GM19025 (cell line): ENCODE results near the gene MAS1.
"Not testable (repeated sequence)": the region's sequence is repeated elsewhere in the genome, so short reads cannot be mapped to it uniquely, and the experiment has no call there.

Experiments used
- ATAC-seq: cut with Tn5 transposase; IDR thresholded peaks from one replicate; pipeline ENCODE4 v1.9.1; 2021; ENCODE audit warnings: mild to moderate bottlenecking, low read depth, moderate library complexity; ENCODE audit not compliant: unreplicated experiment

MAS1 gene

DNA sequence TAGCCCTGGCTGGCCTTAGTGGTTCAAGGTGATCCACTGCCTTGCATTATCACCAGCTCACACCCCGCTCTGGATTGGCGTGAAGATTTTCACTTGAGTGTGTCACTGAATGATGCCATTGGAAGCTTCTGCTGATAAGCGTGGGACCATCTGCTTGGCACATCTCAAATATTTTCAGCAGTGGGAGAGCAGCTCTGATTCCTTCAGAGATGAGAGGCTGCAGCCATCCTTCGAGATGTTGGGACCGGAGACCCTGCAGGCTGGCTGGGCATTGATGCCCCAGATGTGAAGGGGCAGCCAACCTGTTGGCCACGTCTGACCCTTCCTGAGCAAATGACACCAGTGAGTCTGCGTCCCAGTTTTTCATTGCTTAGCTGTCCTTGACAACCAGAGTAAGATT is at the start of gene MAS1:
MAS1 (plus strand) TSS at position 197 of the 400 bp plus-strand sequence. CDS start 15,968 bp downstream, outside the sequence.
- ATAC-seq, result no peak

DNA sequence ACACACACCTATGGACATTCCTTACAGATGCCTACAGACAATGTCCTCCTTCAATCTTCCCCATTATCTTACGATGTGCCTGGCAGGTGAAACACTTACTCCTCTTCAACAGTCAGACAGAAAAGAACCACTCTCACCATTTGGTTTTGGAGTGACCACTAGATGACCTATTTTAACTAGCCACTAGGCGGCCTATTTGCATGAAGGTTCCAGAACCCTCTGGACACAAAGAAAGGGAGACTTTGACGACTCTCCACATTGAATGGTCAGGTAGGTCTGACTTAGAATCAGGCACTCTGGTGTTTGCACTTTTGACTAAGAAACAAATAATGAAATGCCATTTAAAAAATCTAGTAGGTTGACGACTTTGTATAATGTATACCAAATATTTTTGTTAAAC is 48.8 kb upstream of the MAS1 start:
- ATAC-seq, result no peak

DNA sequence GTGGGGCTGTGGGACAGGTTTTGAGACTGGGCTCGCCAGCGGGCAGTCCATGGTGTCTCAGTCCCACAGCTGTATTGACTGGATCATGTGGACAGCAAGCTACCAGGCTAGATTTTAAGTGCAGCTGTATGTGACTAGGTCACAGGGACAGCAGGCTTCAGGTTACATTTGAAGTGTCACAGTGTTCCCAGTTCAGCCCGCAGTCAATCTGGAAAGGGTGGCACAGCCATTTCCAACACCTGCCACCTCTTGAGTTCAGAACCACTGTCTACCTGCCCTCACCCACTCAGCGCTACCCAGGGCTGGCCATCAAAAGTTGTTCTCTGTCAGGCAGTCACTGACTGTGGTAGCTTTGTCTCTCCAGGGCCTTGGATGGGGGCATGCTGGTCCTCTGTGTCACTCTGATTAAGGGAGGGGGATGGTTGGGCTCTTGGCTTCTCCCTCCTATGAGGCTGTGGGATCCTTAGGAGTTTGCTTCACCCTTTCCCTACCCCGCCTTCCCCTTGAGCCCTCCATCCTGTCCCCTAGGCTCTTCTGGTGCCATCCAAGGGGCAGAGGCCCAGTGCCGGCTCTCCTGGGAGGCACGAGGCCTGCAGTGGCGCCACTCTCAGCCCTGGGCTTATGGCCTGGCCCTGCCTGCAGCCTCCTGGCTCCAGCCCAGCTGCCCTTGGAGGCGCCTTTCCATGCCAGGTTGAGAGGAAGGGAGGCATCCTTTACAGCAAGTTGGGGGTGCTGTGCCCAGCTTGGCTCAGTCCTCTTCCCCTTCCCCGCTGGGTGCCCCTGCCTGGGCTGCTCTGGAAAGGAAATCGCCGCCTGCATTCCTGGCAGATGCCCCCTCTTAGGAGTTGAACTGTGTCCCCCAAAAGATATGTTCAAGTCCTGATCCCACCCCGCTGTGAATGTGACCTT is 45.8 kb upstream of the MAS1 start:
- ATAC-seq, result no peak

DNA sequence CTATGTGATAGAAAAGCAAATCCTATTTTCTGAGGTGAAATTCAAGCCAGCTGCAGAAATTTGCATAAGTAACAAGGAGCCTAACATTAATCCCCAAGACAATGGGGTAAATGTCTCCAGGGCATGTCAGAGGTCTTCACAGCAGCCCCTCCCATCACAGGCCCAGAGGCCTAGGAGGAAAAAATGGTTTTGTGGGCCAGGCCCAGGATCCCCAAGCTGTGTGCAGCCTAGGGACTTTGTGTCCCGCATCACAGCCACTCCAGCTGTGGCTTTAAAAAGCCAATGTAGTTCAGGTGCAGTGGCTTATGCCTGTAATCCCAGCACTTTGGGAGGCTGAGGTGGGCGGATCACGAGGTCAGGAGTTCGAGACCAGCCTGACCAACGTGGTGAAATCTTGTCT is 42.2 kb upstream of the MAS1 start:
- ATAC-seq, result not testable (repeated sequence)

DNA sequence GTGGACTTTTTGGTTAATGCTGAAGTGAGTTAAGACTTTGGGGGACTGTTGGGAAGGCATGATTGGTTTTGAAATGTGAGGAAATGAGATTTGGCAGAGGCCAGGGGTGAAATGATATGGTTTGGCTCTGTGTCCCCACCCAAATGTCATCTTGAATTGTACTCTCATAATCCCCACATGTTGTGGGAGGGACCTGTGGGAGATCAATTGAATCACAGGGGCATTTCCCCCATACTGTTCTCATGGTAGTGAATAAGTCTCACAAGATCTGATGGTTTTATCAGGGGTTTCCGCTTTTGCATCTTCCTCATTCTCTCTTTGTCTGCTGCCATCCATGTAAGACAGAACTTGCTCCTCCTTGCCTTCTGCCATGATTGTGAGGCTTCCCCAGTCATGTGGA is 40.9 kb upstream of the MAS1 start:
- ATAC-seq, result not testable (repeated sequence)

DNA sequence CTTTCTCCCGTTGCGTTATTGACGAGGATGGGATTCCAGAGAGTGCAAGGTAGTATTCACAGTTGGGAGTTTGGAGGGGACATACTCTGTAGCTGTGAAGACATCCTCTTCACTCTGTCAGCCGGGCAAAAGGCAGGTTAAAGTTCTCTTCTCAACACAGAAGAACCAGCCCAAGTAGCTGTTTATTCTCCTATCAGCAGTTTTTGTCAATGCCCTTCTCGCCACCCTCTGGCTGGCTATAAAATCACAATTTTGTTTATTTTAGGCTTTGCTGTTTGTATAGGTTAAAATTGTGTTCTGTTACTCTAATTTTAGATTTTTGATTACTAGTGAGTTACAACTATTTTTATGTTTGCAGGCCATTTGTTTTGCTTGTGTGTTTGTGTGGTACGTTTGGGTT is 37.9 kb upstream of the MAS1 start:
- ATAC-seq, result no peak

DNA sequence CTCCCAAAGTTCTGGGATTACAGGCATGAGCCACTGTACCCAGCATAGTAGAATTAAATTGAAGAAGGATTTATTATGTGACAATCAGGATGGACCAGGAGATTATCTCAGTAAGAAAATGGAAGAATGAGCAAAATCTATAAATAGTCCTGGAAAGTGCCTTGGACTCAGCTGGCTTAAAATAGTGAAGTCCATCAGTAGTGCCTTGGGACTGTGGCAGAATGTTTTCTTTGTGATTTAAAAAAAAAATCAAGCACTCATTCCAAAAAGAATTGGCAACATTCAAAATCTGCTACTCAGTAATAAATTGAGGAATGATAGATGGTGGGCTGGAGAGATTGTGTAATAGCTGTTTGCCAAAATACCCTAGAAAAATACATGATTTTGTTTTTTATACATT is 37.0 kb upstream of the MAS1 start:
- ATAC-seq, result no peak

DNA sequence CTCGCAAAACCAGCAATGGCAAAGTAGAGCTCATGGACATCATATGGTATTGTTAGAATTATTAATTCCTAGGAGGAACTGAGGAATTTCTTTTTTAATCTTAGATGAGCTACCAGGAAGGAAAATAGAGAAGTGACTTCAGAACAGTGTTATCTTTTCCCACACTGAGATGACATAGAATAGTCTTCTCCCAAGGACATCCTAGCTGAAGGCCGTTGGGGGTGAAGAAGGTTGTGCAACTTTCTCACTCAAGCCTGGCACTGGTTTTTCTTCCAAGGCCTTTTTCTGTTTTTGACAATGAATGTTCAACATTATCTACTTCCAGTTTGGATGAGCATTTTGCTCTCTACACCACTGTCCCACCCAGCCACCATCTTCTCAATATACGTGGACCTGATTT is 35.8 kb upstream of the MAS1 start:
- no peak for ATAC-seq

DNA sequence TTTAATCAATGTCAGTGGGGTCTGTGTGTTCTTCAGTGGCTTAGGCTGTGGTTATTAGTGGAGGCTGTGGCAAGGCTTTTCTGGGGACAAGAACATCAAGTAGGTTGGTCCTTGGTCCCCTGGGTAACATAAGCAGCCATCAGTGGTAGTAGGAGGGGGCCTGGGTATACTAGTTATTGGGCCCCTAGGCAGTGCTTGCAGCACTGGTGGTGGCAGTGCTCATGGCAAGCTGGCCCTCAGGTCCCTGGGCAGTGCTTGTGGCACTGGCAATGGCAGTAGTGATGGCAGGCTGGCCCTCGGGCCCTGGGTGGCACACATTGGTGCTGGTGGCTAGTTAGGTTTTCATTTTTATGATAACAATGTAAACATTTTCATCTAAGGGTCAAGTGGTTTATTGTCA is 32.5 kb upstream of the MAS1 start:
- ATAC-seq, result no peak

DNA sequence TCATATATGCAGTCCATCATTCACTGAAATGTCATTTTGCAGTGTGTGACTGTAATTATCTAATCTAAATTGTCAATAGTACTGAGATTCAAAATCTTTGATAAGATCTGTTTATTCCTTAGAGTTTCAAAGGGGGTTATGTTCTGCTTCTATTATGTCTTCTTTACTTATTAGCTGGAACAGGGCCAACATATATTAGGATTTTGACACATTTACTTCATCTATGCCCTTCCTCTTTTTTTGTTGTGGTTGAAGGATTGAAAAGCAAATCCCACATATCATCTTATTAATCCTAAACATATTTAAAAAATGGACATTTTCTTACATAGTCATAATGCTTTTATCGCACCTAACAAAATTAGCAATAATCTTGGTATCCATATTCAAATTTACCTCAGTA is 30.3 kb upstream of the MAS1 start:
- ATAC-seq, result no peak

DNA sequence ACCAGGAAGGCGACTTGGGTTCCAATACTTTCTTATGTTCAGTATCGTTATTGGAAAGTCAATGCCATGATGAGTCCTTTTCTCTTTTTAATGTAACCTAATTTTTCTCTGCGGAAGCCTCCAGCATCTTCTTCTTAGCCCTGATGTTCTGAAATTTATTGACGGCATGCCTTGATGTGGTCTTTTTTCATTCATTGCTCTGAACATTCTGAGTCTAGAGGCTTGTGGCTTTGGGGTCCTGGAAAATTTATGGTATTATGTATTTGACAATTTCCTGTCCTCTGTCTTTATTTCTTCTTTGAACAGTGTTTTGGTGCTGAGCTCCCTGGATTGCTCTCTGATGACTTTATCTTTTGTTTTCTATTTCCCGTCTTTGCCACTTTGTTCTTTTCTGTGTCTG is 28.7 kb upstream of the MAS1 start:
- no peak for ATAC-seq

DNA sequence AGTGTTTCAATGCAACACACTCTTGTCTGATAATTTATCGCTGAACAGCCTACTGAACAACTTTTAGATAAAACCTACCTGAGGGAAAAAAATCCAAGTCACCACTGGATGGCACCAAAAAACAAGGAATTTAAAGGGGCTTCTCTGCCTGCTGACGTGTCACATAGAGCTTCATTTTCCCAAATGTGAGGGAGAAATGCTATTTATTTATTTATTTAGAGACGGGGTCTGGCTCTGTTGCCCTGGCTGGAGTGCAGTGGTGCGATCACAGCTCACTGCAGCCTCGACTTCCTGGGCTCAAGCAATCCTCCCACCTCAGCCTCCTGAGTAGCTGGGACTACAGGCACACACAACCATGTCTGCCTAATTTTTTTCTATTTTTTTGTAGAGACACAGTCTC is 27.4 kb upstream of the MAS1 start:
- not testable (repeated sequence) for ATAC-seq

DNA sequence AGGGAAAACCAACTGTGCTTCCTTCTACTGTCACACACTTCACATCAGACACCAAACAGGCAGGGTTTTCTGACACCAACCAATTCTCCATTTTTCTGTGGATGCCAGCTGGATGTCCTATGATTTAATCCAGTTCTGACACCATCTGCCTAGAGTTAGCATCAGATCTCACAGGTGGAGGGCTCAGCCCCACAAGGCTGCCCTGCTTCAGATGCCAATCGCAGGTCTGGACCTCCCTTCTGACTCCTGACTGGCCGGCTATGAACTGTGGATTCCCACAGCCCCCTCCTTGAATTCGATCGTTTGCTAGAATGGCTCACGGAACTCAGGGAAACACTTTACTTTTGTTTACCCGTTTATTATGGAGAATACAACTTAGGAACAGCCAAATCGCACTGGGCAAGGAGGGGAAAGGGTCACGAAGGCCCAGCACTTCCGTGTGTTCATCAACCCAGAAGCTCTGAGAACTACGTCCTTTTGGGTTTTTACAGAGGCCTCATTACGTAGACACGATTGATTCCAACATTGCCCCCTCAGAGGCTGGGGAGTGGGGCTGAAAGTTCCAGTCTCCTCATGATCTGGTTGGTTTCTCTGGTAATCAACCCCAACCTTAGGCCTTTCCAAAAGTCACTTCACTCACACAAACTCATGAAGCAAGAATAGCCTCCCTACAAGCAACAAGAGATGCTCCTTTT is 25.4 kb upstream of the MAS1 start:
- ATAC-seq, result no peak

DNA sequence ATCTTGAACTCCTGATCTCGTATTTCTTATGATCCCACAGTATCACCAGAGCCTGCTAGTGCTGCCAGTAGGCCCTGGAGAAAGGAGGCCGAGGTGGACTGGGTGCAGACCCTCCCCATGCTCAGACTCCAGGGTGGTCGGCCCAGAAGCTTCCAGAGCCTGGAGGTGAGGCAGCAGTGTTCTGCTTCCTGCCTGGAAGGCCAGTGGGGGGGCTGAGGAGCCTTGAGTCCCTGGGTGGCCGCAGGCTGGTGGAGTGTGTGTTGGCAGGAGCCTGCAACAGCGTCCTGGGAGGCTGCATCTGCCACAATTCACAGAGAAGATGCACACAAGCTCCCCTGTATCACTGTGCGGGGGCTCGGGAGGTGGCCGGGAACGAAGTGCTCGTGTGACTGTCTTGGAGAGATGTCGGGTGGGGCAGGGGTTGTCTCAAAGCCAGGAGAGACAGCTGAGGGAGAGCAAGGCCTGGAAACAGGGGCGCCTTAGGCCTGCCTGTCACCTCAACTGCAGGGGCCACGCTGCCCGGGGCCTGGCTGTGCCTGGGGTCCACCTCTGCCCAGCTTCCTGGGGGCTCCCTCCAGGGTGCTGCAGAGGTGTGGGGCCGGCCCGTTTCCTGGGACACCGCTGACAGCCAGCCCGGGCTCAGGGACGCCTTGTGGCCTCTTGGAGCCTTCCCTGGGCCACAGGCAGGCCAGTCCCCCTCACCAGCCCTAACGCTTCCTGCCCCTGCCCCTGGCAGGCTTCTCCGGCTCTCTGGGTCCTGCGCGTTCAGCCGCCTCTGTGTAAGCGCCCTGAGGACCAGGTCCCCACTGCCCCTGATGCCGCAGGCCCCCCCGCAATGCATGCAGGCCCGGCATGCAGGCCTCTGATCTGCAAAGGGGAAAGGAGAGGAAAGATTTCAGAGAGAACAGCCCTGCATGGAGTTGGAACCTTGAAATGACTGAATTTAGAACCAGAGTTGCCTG is 24.2 kb upstream of the MAS1 start:
- no peak for ATAC-seq

DNA sequence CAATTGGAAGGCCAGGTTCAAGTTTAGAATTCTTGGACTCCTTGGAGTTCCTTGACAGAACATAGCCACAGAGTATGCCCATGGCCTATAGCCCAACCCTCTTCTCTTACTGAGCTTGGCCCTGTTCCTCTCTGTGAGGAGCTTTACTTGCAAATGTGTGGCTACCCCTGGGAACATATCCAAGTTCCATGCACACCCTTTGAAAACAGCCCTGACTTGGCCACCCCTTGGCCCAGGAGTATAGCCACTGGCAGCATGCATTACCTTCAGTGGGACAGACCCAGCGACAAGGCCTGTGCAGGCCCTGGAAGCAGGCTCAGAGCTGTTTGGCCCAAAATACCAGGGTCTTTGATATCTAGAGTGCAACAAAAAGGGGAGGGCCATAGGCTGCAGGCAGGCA is 19.5 kb upstream of the MAS1 start:
- ATAC-seq, result no peak

DNA sequence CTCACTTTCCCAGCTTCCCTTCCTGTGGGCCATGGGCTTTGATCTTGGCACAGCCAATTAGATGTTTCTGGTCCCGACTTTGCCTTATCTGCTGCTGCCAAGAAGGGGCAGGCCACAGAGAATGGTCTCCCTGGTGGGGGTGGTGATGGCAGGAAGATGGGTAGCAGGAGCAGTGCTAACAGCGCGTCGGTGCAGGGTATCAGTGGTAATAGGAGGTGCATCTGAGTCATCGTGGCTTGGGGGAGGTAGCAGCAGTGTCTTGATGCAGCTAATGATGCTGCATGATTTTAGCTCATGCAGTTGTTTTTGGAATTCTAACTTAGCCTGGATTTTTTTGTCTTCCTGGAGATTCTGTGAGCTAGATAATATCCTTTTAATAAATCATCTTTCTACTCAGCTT is 18.9 kb upstream of the MAS1 start:
- no peak for ATAC-seq

DNA sequence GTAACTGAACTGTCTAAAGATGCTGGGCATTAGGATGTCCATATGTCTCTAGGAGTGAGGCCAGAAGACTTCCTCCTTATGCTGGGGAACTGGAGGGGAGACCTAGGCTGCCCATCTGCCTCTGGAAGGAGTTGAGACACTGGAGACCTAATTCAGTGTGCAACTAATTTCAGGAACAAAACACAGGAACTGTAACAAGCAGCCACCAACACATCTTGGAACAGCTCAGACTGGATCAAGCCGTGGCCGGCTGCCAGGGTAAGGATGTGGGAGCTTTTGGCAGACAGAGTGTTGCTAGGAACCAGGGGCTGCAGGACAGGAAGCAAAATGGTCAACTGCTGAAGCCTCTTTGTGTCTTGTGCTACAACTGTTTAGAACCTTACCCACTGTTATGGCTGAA is 16.4 kb upstream of the MAS1 start:
- ATAC-seq, result no peak

DNA sequence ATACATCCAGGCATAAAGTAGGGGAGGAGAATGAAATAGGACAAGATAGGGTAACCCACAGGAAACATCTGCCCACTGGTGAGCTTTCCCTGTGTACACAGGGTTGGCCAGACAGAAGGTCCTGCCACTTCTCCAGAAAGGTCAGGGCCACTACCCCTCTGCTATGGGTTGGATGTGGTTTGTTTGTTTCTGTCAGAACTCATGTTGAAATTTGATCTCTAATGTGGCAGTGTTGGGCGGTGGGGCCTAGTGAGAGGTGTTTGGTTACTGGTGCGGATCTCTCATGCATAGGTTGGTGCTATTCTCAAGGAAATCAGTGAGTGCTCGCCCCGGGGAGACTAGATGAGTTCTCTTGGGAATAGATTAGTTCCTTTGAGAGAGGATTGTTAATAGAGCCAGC is 15.6 kb upstream of the MAS1 start:
- ATAC-seq, result no peak

DNA sequence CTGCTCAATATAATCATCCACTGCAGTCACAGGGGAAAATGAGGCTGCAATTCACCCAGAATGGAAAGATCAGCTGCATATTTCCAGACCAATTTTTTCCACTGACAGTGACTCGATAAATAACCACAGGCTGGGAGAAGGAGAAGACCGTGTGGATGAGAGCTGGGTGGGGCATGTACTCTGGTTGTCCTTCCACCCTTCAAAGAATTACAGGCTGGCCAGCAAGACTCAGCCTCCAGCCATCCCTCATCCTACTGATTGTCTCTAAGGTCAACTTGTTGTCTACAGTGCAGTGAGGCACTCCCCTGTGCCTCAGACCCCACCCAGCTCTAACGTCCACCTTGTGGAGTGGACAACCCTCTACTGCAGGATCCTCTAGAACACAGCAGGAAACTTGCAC is 14.5 kb upstream of the MAS1 start:
- no peak for ATAC-seq

DNA sequence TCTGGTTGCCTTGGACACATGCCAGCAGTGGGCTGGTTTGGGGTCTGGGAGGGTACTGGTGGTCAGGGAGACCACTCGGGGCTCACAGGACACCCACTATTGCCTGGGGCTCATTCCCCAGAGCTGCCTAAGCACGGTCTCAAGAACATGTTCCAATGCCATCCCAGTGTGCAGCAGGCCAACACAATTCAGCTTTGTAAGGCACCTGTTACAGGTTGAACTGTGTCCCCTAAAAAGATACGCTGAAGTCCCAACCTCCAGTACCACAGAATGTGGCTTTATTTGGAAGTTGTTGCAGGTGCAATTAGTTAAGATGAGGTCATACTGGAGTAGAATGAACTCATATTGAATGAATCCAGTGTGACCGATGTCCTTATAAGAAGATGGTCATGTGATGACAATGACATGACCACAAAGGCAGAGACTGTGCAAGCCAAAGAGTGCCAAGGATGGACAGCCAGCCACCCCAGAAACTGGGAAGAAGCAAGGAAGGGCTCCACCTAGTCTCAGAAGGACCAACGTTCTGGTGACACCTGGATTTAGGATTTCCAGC is 13.5 kb upstream of the MAS1 start:
- ATAC-seq, result no peak

DNA sequence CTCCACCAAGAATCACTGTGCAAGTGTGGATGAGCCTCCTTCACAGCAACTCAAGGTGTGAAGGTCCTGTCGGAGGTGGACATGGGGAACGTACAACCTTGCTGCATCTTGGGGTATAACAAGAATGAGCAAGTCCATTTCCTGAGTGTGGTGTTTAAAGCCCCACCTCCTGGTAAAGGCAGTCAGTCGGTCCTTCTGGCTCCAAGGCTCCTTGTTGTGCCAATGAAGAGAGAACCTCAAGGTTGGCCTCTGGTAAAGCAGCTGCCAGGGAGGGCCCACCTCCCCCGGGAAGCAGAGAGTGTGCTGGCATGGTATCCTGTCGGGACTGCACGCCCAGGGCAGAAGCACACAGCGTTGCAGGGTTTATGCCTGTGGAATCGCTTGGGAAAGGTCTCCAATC is 12.4 kb upstream of the MAS1 start:
- no peak for ATAC-seq
